Measurements from ENCODE around the gene NRXN3.

The NRXN3 gene

GRCh38 chr14:79328863-79329262 lies 1158.7 kb downstream of the NRXN3 start:
- no peaks in the 10 kb centered on the region for H3K27me3 ChIP-seq (ENCODE audit: insufficient read depth, poor library complexity, severe bottlenecking)
- no peak overlapping the region for H3K4me3 ChIP-seq (ENCODE audit: severe bottlenecking)
- H3K9me3 ChIP-seq (ENCODE audit: severe bottlenecking): no peaks in the 10 kb centered on the region
- TF ChIP-seq CTCF (IDR thresholded peaks at IDR 0.05; ENCODE audit: poor library complexity, severe bottlenecking): no peak
- DNase-seq (ENCODE audit: low spot score): no peak
- H3K27ac ChIP-seq (ENCODE audit: poor library complexity, severe bottlenecking): no peak overlapping the region
- no peak for ATAC-seq (ENCODE audit: low read depth)
- no peaks in the 10 kb centered on the region for H3K36me3 ChIP-seq (ENCODE audit: low read depth)
- no peaks in the 10 kb centered on the region for H3K4me1 ChIP-seq (ENCODE audit: insufficient read depth, poor library complexity, severe bottlenecking)

- DNase-seq (ENCODE audit: low spot score) (no peak), ATAC-seq (ENCODE audit: low read depth) (no peak)
- no peak for TF ChIP-seq CTCF (IDR thresholded peaks at IDR 0.05; ENCODE audit: poor library complexity, severe bottlenecking)
- Histone ChIP-seq H3K4me1 (ENCODE audit: insufficient read depth, poor library complexity, severe bottlenecking) (no peaks in the 10 kb centered on the region), H3K27me3 (ENCODE audit: insufficient read depth, poor library complexity, severe bottlenecking) (peaks cover 4% of the 10 kb centered on the region), H3K27ac (ENCODE audit: poor library complexity, severe bottlenecking) (no peak overlapping the region), H3K36me3 (ENCODE audit: low read depth) (no peaks in the 10 kb centered on the region), H3K9me3 (ENCODE audit: severe bottlenecking) (no peaks in the 10 kb centered on the region), H3K4me3 (ENCODE audit: severe bottlenecking) (no peak overlapping the region)
These were observed 1161.7 kb downstream of the NRXN3 start for GRCh38 chr14:79331830-79332229.

GRCh38 chr14:79332504-79333197 lies 1162.5 kb downstream of the NRXN3 start:
- no peaks in the 10 kb centered on the region for H3K36me3 ChIP-seq (ENCODE audit: low read depth)
- peaks cover 10% of the 10 kb centered on the region for H3K27me3 ChIP-seq (ENCODE audit: insufficient read depth, poor library complexity, severe bottlenecking)
- no peak overlapping the region for H3K4me3 ChIP-seq (ENCODE audit: severe bottlenecking)
- ATAC-seq (ENCODE audit: low read depth) (no peak), DNase-seq (ENCODE audit: low spot score) (no peak)
- H3K27ac ChIP-seq (ENCODE audit: poor library complexity, severe bottlenecking): no peak overlapping the region
- no peaks in the 10 kb centered on the region for H3K4me1 ChIP-seq (ENCODE audit: insufficient read depth, poor library complexity, severe bottlenecking)
- H3K9me3 ChIP-seq (ENCODE audit: severe bottlenecking): no peaks in the 10 kb centered on the region
- TF ChIP-seq CTCF (IDR thresholded peaks at IDR 0.05; ENCODE audit: poor library complexity, severe bottlenecking): no peak

GRCh38 chr14:79333198-79333546 lies 1163.0 kb downstream of the NRXN3 start:
- Histone ChIP-seq H3K4me3 (ENCODE audit: severe bottlenecking) (no peak overlapping the region), H3K27ac (ENCODE audit: poor library complexity, severe bottlenecking) (no peak overlapping the region), H3K36me3 (ENCODE audit: low read depth) (no peaks in the 10 kb centered on the region), H3K4me1 (ENCODE audit: insufficient read depth, poor library complexity, severe bottlenecking) (no peaks in the 10 kb centered on the region), H3K27me3 (ENCODE audit: insufficient read depth, poor library complexity, severe bottlenecking) (peaks cover 14% of the 10 kb centered on the region), H3K9me3 (ENCODE audit: severe bottlenecking) (no peaks in the 10 kb centered on the region)
- TF ChIP-seq CTCF (IDR thresholded peaks at IDR 0.05; ENCODE audit: poor library complexity, severe bottlenecking): no peak
- DNase-seq (ENCODE audit: low spot score) (no peak), ATAC-seq (ENCODE audit: low read depth) (no peak)

GRCh38 chr14:79334272-79334671 lies 1164.1 kb downstream of the NRXN3 start:
- Histone ChIP-seq H3K9me3 (ENCODE audit: severe bottlenecking) (no peaks in the 10 kb centered on the region), H3K36me3 (ENCODE audit: low read depth) (no peaks in the 10 kb centered on the region), H3K4me1 (ENCODE audit: insufficient read depth, poor library complexity, severe bottlenecking) (no peaks in the 10 kb centered on the region), H3K4me3 (ENCODE audit: severe bottlenecking) (no peak overlapping the region), H3K27ac (ENCODE audit: poor library complexity, severe bottlenecking) (no peak overlapping the region), H3K27me3 (ENCODE audit: insufficient read depth, poor library complexity, severe bottlenecking) (peaks cover 18% of the 10 kb centered on the region)
- TF ChIP-seq CTCF (IDR thresholded peaks at IDR 0.05; ENCODE audit: poor library complexity, severe bottlenecking): no peak
- ATAC-seq (ENCODE audit: low read depth): no peak
- DNase-seq (ENCODE audit: low spot score): no peak

Data from RWPE2 (cell line).